Left ventricle myocardium inferior (tissue), 1 donor: ENCODE measurements around the gene F13A1. TPM values are rescaled to one million over a fixed set of nuclear protein-coding genes. Genes with fewer than 3 reads are reported as not detected.

Source experiments
- DNase-seq: peaks from one replicate; pipeline ENCODE4 v3.0.0-alpha.2; 2020
- H3K27ac ChIP-seq: fragments of 200-600 bp; replicated peaks from 2 replicates; pipeline ENCODE4 v1.8.0; 2021
- H3K27me3 ChIP-seq: fragments of 200-600 bp; 2 replicates; pipeline ENCODE4 v1.8.0; 2021; ENCODE audit warnings: low read depth
- H3K36me3 ChIP-seq: fragments of 200-600 bp; 2 replicates; pipeline ENCODE4 v1.8.0; 2021
- H3K4me1 ChIP-seq: fragments of 200-600 bp; 2 replicates; pipeline ENCODE4 v1.8.0; 2021
- H3K4me3 ChIP-seq: fragments of 200-600 bp; 2 replicates; pipeline ENCODE4 v1.8.0; 2021; ENCODE audit warnings: mild to moderate bottlenecking, moderate library complexity
- H3K9me3 ChIP-seq: fragments of 200-600 bp; replicated peaks from 2 replicates; pipeline ENCODE4 v1.8.0; 2021
- intact Hi-C: fragments of 100-400 bp; cut with micrococcal nuclease; formaldehyde crosslinking; loops from one replicate; pipeline ENCODE4 v1.11.0; 2022
- long read RNA-seq: library from polyadenylated mRNA; unstranded; transcript quantifications from one replicate; pipeline ENCODE4 v2.0.0, GENCODE V29; 2021
- total RNA-seq: library from RNA; stranded (reverse); fragmentation: NEBNext Ultra II Directional; extraction: Animal tissue kit (Norgen Biotek cat#: 25700); gene quantifications from one replicate; pipeline ENCODE4 v1.2.1, GENCODE V29; 2021
- TF ChIP-seq, protein P1 (sequence below): fragments of 200-600 bp; IDR thresholded peaks from 2 replicates; pipeline ENCODE4 v1.8.0; 2021; ENCODE audit warnings: antibody characterized with exemption, mild to moderate bottlenecking, borderline replicate concordance
- donor health status: DM: no; HTN: yes; CAD: no; lungs with severe emphysema.

The F13A1 gene
- 93.1 TPM for total RNA-seq
- long read RNA-seq, transcript F13A1-201 (15 exons, 3,999 nt), result major isoform, 83 of 93 reads
- long read RNA-seq, partial matches to known transcripts, result 10 of 93 reads
- long read RNA-seq, other reads (novel, unspliced or antisense), result 0 of 93 reads

DNA sequence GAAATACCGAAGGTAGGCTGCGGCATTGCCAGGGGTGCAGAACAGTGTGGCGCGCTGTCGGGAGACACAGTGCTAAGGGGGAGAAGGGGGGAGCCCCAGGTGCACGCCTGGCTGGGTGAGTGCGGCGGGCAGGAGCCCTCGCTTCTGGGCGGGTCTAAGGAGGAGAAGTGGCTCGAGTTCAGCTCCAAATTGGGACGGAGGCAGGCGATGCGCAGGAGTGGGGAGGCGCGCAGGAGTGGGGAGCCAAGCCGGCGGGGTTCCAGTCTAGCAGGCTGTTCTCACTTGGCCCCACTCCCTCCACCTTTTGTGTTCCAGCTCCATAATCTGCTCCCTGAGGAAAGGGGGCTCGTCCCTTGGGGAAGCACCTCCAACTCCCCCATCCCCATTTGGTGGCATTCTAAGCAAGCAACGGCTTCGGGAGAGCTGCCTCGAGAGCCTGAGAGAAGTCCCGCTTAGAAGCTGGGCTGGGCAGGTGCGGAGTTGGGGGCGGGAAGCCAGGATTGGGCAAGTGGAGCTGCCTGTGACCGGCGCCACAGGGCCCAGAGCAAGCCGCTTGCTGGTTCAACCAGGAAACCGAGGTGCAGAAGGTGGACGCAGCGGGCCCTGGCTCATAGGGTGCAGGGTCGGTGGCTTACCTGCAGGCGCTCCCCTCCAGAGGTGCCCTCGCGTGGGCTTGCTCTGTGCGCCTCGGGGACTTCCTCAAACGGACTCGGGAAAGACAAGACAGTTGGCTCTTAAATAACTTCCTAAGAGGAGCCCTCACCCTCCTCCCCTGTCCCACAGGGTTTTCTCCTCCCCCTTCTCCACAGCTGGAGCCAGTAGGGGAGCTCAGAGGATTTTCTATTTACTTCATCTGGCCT, at the start of gene F13A1:
Gene F13A1 (minus strand): TSS at position 711 of the 860 bp plus-strand sequence. CDS start 1,998 bp downstream, outside the sequence.
- intact Hi-C loops, result no loop called here
- peak within 1 kb of the TSS; percentile 51 for H3K4me3 ChIP-seq

GRCh38 chr6:6368684-6369052, 48.2 kb upstream of the F13A1 start:
- intact Hi-C loops, result no loop called here

More for the DNA sequence above, at the start of gene F13A1:
- Histone ChIP-seq H3K27ac (peak within 1 kb of the TSS; percentile 70), H3K36me3 (no peaks in the 10 kb centered on the region), H3K27me3 (peaks cover 46% of the 10 kb centered on the region), H3K9me3 (no peaks in the 10 kb centered on the region), H3K4me1 (peaks cover 41% of the 10 kb centered on the region)
- DNase-seq, result peak; percentile 32
- TF ChIP-seq, protein P1, sequence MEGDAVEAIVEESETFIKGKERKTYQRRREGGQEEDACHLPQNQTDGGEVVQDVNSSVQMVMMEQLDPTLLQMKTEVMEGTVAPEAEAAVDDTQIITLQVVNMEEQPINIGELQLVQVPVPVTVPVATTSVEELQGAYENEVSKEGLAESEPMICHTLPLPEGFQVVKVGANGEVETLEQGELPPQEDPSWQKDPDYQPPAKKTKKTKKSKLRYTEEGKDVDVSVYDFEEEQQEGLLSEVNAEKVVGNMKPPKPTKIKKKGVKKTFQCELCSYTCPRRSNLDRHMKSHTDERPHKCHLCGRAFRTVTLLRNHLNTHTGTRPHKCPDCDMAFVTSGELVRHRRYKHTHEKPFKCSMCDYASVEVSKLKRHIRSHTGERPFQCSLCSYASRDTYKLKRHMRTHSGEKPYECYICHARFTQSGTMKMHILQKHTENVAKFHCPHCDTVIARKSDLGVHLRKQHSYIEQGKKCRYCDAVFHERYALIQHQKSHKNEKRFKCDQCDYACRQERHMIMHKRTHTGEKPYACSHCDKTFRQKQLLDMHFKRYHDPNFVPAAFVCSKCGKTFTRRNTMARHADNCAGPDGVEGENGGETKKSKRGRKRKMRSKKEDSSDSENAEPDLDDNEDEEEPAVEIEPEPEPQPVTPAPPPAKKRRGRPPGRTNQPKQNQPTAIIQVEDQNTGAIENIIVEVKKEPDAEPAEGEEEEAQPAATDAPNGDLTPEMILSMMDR, result no peak

GRCh38 chr6:6368040-6368683, 47.7 kb upstream of the F13A1 start:
- no peaks in the 10 kb centered on the region for H3K4me1 ChIP-seq
- intact Hi-C loops, result no loop called here
- H3K36me3 ChIP-seq, result no peaks in the 10 kb centered on the region
- H3K27ac ChIP-seq, result no peak overlapping the region
- H3K9me3 ChIP-seq, result peaks cover 24% of the 10 kb centered on the region
- TF ChIP-seq, protein P1, result no peak
- H3K27me3 ChIP-seq, result no peaks in the 10 kb centered on the region
- no peak overlapping the region for H3K4me3 ChIP-seq
- no peak for DNase-seq

More at GRCh38 chr6:6368684-6369052, 48.2 kb upstream of the F13A1 start:
- no peaks in the 10 kb centered on the region for H3K27me3 ChIP-seq
- H3K27ac ChIP-seq, result no peak overlapping the region
- no peaks in the 10 kb centered on the region for H3K4me1 ChIP-seq
- peaks cover 29% of the 10 kb centered on the region for H3K9me3 ChIP-seq
- no peak overlapping the region for H3K4me3 ChIP-seq
- no peaks in the 10 kb centered on the region for H3K36me3 ChIP-seq
- TF ChIP-seq, protein P1, result no peak
- no peak for DNase-seq

DNA sequence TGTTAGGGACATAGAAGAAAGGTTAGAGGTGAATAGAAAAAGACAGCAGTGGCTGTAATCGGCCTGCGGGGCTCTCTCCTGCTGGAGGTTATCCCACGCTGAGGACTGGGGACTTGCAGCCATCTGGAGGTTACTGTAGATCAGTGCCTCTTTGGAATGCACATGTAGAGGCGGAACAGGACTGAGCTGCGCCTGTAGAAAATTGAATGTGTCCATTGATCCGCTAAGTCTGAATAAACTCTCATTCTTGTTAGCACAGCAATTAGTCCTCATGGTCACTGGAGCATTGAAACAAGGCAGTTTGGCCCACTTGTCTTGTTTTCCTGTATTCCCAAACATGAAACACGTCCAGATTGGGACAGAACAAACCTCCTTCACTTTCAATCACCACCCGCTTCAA, 46.3 kb upstream of the F13A1 start:
- Histone ChIP-seq H3K4me3 (no peak overlapping the region), H3K9me3 (peaks cover 12% of the 10 kb centered on the region), H3K27me3 (no peaks in the 10 kb centered on the region), H3K4me1 (no peaks in the 10 kb centered on the region), H3K27ac (no peak overlapping the region), H3K36me3 (no peaks in the 10 kb centered on the region)
- intact Hi-C loops, result no loop called here
- TF ChIP-seq, protein P1, result no peak
- no peak for DNase-seq

GRCh38 chr6:6365242-6365641, 44.8 kb upstream of the F13A1 start:
- Histone ChIP-seq H3K27me3 (no peaks in the 10 kb centered on the region), H3K36me3 (no peaks in the 10 kb centered on the region), H3K27ac (no peak overlapping the region), H3K9me3 (no peaks in the 10 kb centered on the region), H3K4me1 (no peaks in the 10 kb centered on the region), H3K4me3 (no peak overlapping the region)
- DNase-seq, result no peak
- TF ChIP-seq, protein P1, result no peak
- intact Hi-C loops, result no loop called here
